ENCODE measurements around the gene SHPK.

The SHPK gene

GRCh38 chr17:3630781-3631180 is 5.3 kb downstream of the SHPK start:
- DNase-seq = no peak

DNA sequence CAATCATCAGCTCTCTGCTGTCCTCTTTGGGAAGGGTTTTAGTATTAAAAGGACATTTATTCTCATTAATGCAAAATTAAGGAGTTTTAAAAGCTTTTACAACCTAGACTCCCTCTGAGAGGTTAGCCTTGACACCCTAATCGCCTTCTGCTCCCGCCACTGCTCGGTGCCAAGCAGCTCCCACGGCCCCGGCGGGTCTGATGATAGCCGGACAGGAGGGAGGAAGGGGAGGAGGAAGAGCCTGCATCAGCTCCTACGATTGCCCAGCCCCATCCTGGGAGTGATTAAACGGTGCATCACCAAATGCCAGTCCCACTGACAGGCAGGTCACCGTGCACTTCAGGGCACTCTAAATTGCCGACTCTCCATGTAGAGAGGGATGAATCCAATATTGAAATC is 8.3 kb downstream of the SHPK start:
- no peak for DNase-seq

DNA sequence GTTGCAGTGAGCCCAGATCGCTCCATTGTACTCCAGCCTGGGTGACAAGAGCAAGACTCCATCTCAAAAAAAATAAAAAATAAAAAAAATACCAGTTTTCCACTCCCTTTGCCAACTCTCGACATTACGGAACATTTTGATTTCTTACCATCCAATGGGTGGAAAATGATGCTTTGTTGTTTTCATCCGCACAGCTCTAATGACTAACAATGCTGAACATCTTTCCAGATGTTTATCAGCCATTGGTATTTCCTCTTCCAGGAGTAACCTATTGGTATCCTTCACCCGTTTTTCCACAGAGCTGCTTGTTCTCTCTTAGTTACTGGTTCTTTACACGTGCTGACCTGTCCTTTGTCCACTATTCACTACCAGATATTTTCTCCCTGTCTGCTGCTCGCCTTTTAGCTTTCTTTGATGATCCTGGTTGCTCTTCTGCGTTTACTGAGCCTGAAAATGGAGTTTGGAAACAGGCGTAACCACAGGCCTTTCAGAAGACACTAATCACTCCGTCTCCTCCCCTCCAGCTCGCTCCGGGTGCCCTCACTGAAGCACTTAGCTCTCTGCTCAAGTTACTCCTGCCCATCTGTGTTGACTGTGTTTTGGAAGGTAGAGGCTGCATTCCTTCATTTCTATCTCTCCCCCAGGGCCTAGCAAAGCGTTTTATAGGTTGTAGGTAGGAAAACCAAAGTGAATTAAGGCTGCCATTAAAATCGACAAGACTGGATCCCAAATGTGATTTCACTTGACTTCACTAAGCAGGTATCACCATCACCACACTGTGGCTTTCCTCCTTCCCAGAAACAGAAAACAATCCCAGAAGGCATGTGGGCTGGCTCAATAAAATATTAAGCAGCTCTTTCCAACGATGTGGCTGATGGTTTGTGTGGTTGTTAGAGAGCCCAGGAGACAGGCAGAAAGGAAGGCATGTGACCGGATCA is 8.9 kb downstream of the SHPK start:
- no peak for DNase-seq

DNA sequence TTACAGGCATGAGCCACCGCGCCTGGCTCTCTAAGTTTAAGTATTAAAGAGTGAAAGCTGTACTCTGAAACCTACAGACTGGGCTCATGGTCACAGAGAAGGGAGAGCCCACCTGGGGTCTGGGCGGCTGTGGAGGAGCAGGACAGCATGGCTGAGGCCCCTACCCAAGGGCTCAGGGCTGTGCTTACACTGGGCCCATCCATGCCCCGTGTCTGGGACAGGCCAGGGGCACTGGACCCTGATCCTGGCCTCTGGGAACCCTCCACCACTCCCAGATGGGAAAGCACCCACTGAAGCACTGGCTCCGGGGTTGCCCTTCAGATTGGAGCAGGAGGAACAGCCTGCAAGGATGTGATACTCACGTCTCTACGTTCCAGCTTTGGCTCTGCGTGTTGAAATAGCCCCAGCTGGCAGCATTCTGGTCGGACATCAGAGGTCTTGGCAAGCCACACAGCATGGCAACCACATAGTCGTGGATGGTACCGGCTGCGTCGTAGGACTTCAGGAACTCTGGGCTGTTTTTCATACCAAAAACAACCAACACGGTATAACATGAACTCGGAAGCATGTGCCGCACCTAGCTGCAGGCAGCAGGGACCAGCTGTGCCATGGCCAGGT is 13.0 kb downstream of the SHPK start:
- no peak for DNase-seq

- DNase-seq = no peak
Observed at GRCh38 chr17:3621146-3621720, 14.8 kb downstream of the SHPK start.

- DNase-seq = no peak
Observed at GRCh38 chr17:3615160-3615870, 20.7 kb downstream of the SHPK start.

DNA sequence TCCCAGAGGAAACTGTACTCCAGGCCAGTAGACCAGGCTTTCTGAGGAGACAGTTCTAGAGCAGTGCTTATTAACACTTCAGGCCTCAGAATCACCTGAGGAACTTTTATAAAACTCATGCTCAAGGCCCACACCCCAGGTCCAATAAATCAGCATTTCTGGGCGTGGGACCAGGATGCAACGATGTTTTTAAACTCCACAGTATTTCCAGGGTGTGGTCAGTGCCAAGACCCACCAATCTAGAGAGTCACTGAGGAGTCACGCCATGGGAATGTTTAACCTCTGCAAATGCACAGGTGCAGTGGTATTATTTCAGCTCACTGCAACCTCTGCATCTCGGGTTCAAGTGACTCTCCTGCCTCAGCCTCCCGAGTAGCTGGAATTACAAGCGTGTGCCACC is 22.9 kb downstream of the SHPK start:
- DNase-seq = no peak

DNA sequence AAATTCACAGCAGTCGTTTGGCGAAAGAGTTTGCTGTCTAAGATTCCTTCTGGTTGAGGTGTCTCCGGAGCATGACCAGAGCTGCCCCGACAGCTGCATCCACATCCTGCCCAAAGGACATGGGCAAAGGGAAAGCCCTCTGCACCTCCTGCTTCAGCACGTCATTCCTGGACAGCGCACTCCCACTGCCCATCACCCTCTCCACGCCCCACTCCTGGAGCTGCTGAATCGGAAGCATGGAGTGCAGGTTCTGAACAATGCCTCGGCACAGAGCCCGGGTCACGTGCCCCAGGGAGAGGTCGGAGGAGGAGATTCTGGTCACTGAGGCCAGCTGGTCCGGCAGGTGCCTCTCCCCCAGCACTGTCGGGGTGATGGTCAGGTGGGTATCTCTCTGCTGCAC is 25.5 kb downstream of the SHPK start:
- DNase-seq = no peak

- no peak for DNase-seq
Observed at GRCh38 chr17:3609689-3610088, 26.4 kb downstream of the SHPK start.

DNA sequence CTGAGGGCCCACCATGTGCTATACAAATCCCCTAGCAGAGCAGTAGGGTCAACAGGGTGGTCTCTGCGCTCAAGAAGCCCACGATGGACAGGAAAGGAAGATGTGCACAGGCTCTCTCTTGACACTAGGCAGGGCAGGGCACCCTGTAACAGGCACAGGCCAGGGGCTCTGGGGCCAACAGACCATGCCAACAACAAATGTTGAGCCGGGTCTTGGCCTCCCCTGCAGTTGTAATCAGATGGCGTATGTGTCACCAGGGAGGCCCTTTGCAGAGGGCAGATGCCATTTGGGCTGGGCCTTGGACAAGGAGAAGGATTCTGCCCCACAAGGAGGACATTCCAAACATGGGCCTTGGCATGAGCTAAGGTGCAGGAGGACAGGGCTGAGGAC is 32.2 kb downstream of the SHPK start:
- no peak for DNase-seq

DNA sequence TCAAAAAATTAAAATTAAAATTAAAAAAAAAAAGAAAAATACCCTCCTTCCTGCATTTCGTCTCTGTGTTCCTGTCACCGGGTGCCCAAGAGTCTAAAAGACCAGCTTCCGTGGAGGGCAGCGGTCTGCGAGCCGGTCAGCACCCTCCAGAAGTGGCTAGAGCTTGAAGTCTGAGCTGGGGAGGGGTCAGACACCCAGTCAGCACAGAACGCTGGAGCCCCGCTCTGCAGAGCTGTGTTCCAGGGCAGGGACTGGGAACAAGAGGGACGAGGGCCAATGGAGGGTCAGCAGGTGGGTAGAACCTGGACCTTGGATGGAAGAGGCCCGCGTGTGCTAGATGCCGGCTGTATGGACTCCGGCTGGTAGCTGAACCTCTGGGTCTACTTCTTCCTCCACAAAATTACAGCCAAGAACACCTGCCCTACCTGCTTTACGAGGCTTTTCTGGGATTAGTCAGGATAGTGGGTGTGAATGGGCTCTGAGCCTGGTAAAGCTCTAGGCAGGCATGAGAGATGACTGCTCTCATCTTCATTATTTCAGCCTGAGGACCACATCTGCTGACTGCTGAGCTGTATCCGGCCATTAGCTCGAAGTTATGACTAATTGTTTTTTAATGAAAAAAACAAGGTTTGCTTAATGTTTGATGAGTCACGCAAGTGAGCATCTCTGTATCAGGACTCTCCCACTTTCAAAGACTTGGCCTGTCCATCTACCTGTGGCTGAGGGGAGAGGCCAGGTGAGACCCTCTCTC is 32.8 kb downstream of the SHPK start:
- DNase-seq = no peak

DNA sequence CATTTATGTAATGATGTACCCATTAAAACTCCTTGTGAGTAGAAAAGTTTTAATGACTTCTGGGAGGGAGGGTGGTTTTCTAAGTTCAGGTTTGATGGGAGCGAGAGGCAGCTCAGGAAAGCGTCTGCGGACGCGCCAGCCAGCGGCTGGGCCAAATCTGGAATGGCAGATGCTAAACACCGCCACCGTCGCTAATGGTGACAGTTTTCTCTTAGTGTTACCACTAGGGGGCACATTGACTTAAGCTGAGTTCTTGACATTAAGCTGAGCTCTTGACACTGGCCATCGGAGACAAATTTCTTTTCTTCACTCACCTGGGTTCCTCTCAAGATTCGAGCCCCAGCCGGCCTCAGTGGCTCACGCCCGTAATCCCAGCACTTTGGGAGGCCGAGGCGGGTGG is 33.6 kb downstream of the SHPK start:
- DNase-seq = no peak

- no peak for DNase-seq
Observed at GRCh38 chr17:3600529-3601205, 35.4 kb downstream of the SHPK start.

GRCh38 chr17:3598078-3598477 is 38.0 kb downstream of the SHPK start:
- no peak for DNase-seq

GRCh38 chr17:3596804-3597464 is 39.1 kb downstream of the SHPK start:
- DNase-seq = no peak

DNA sequence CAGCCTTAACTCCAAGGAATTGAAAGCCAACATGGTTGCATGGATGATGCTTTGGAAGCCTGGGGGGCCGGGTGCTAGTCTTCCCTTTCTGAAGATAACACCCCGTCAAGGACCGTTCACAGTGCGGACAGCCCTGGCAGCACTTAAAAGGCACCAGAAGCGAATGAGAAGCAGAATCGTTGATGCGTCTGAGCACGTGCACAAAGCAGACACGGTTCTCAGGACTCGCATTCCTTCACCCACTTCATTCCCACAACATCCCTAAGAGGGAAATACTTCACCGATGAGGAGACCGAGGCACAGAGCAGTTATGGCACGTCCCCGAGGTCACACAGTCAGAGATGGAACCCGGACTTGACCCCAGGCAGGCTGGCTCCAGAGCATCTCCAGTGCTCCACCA is 41.1 kb downstream of the SHPK start:
- no peak for DNase-seq

- DNase-seq = peak in 36 of 56 donors; percentile 3 to 72 (median 30)
Observed at GRCh38 chr17:3594051-3594800, 41.8 kb downstream of the SHPK start.

- peak in 1 of 56 donors; percentile 5 for DNase-seq
Observed at GRCh38 chr17:3593384-3593783, 42.7 kb downstream of the SHPK start.

GRCh38 chr17:3592216-3592860 is 43.7 kb downstream of the SHPK start:
- DNase-seq = peak in 1 of 56 donors; percentile 19
